Stimulated activated naive CD4-positive, alpha-beta T cell treated with Interleukin-2 at 50 U/mL for 16 hours (primary cell): ENCODE results near the gene FBRSL1.

Experiments used
- DNase-seq: peaks from one replicate; lab custom pipeline; 2025; lab: John Stamatoyannopoulos, UW

FBRSL1 gene

DNA sequence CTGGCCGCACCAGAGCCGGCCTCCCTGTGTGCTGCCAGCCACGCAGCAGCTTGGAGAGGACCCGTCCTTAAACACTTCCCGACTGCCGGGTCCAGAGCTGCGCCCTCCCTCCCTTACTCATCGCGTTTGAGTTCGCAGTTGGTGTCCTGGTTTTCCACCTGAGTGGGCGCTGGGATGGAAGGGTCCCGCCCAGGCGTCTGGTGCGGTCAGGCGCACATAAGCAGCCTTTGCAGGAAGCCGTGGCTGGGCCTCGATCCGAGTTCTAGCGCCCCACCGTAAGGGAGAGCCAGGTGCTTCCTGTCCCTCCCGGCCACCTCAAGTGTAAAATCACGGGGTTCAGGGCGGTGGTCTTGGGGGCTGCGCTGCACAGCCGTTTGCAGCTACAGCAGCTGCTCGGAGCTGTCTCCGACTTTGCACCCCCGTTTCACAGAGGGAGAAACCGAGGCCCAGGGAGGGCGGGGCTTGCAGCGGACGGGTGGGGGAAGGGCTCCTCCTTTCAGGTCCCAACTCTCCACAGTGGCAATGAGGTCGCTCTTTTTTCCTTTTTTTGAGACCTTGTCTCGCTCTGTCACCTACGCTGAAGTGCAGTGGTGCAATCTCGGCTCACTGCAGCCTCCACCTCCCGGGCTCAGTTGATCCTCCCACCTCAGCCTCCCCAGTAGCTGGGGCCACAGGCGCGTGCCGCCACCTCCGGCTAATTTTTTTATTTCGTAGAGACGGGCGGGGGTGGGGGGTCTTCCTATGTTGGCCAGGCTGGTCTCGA is 69.1 kb downstream of the FBRSL1 start:
- DNase-seq, result no peak

DNA sequence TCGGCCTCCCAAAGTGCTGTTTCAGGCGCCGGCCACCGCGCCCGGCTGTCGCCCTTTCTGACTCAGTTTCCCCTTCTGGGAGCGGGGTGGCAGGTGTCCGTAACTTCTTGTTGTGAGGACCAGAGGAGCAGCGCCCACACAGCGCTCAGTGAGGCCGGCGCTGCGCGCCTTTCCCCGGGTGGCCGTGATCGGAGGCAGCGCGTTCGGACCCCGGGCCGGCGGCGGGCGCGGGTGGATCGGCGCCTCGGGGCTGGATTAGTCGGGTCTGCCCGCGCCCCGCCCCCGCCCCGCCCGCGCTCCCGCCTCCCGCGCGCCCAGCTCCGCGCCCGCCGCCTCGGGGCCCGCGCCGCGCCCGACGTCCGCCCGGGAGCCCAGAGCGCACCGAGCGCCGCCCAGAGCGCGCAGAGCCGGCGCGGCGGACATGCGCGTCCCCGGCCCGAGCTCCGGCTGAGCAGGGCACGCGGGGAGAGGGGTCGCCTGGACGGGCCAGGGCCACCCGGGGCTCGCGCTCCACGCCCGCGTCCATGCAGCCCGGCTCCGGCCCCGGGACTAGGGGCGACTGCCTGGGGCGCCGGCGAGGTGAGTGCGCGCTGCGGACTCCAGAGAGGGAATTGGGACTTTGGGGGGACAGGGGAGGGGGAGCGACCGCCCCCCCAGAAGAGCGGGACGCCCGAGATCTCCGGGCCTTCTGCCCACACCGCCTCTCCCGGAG is 69.9 kb downstream of the FBRSL1 start:
- peak; percentile 27 for DNase-seq

DNA sequence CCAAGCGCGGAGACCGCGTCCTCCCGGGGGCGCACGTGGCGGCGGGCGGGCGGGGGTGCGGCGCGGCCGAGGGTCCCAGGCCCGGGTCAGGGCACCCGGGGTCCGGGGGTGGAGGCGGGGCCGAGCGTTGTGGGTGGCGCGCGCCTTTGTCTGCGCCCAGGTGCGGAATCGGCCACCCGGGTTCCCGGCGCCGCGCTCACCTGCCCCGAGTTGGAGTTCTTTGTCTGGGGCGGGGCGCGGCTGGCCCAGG is 70.3 kb downstream of the FBRSL1 start:
- DNase-seq, result no peak

DNA sequence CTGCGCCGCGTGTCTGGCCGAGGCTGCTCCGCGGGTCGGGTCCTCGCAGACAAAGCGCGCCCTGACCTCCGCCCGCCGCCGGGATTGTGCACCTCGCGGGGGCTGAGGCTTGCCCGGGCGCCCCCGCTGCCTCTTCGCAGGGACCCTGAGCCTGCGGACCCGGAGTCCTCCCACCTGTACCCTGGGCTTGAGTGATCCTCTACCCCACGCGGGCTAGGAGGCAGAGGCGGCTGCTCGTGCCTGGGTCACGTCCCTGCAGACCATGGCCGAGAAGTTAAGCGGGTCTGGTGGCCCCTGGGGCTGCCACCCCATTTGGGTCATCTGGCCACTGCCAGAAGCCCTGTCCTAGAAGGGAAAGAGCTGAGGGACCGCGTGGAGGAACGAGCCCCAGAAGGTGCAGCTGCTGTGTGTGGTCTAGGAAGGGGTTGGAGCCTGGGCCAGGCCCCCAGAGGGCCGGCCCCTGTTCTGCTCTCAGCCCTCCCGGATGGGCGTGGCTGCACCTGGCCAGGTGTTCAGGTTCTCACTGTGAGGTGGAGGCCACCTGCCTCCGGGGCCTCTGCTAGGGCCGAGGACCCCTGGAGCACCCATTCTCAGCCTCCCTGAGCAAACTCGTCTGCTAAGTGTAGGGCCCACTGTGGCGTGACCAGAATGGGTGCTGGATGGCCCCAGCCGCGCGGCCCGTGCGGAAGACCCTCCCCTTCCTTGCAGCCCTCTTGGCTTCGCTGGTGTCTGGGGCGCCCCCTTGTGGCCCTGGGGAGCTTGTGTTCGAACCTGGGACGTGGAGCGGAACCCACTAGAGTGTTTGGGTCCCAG is 70.9 kb downstream of the FBRSL1 start:
- peak; percentile 70 for DNase-seq
